H9 (cell line): ENCODE measurements around the gene ZNF599. TPM values are rescaled to one million over a fixed set of nuclear protein-coding genes. Genes with fewer than 3 reads are reported as not detected.

Experiments
- DNase-seq: peaks from one replicate; pipeline ENCODE4 v3.0.0-alpha.2; 2017
- H2AFZ ChIP-seq: one replicate; pipeline ENCODE4 v1.6.1; 2013; ENCODE audit warnings: mild to moderate bottlenecking, low read length, control low read depth, moderate library complexity
- H2AK5ac ChIP-seq: 2 replicates; pipeline ENCODE4 v1.6.1; 2013; ENCODE audit warnings: low read length, control low read depth, mixed read lengths; ENCODE audit not compliant: insufficient read length
- H2BK120ac ChIP-seq: one replicate; pipeline ENCODE4 v1.6.1; 2013; ENCODE audit warnings: low read depth, mild to moderate bottlenecking, low read length, control low read depth, inconsistent platforms; ENCODE audit not compliant: poor library complexity, severe bottlenecking
- H2BK12ac ChIP-seq: 2 replicates; pipeline ENCODE4 v1.6.1; 2013; ENCODE audit warnings: low read length, control low read depth, mixed read lengths, low read depth; ENCODE audit not compliant: insufficient read length
- H2BK15ac ChIP-seq: 2 replicates; pipeline ENCODE4 v1.6.1; 2013; ENCODE audit warnings: low read depth, low read length, control low read depth
- H2BK20ac ChIP-seq: one replicate; pipeline ENCODE4 v1.6.1; 2013; ENCODE audit warnings: low read depth, mild to moderate bottlenecking, low read length, control low read depth, inconsistent platforms; ENCODE audit not compliant: poor library complexity, severe bottlenecking
- H2BK5ac ChIP-seq: 2 replicates; pipeline ENCODE4 v1.6.1; 2013; ENCODE audit warnings: low read length, control low read depth, mixed read lengths; ENCODE audit not compliant: insufficient read length
- H3K14ac ChIP-seq: 2 replicates; pipeline ENCODE4 v1.6.1; 2013; ENCODE audit warnings: low read length, control low read depth; ENCODE audit not compliant: insufficient read depth
- H3K18ac ChIP-seq: 2 replicates; pipeline ENCODE4 v1.6.1; 2013; ENCODE audit warnings: low read depth, mild to moderate bottlenecking, mixed read lengths, low read length, control low read depth; ENCODE audit not compliant: insufficient read length
- H3K23ac ChIP-seq: 2 replicates; pipeline ENCODE4 v1.6.1; 2013; ENCODE audit warnings: low read length, control low read depth, mixed read lengths, low read depth; ENCODE audit not compliant: insufficient read length
- H3K23me2 ChIP-seq: 2 replicates; pipeline ENCODE4 v1.6.1; 2013; ENCODE audit warnings: low read depth, mild to moderate bottlenecking, mixed read lengths, low read length, control low read depth; ENCODE audit not compliant: insufficient read length, poor library complexity, severe bottlenecking
- H3K27ac ChIP-seq: 2 replicates; pipeline ENCODE4 v1.5.1; 2013; ENCODE audit warnings: low read length, control low read depth, mixed read lengths, low read depth; ENCODE audit not compliant: insufficient read length
- H3K27me3 ChIP-seq: 2 replicates; pipeline ENCODE4 v1.6.1; 2013; ENCODE audit warnings: low read length, control low read depth, inconsistent platforms; ENCODE audit not compliant: insufficient read depth
- H3K4ac ChIP-seq: 2 replicates; pipeline ENCODE4 v1.6.1; 2013; ENCODE audit warnings: low read depth, mild to moderate bottlenecking, control low read depth, inconsistent platforms, low read length, moderate library complexity
- H3K4me1 ChIP-seq: 2 replicates; pipeline ENCODE4 v1.6.1; 2013; ENCODE audit warnings: low read length, control low read depth, inconsistent platforms; ENCODE audit not compliant: insufficient read depth
- H3K4me2 ChIP-seq: 2 replicates; pipeline ENCODE4 v1.6.1; 2013; ENCODE audit warnings: low read length, control low read depth, mixed read lengths; ENCODE audit not compliant: insufficient read length, insufficient read depth
- H3K56ac ChIP-seq: 2 replicates; pipeline ENCODE4 v1.6.1; 2013; ENCODE audit warnings: low read depth, mild to moderate bottlenecking, mixed read lengths, low read length, control low read depth; ENCODE audit not compliant: insufficient read length
- H3K79me1 ChIP-seq: 2 replicates; pipeline ENCODE4 v1.6.1; 2013; ENCODE audit warnings: low read depth, mild to moderate bottlenecking, moderate library complexity, low read length, control low read depth, inconsistent platforms; ENCODE audit not compliant: insufficient read depth, poor library complexity, severe bottlenecking
- H3K79me2 ChIP-seq: 2 replicates; pipeline ENCODE4 v1.6.1; 2013; ENCODE audit warnings: low read length, control low read depth, inconsistent platforms; ENCODE audit not compliant: insufficient read depth
- H3K9ac ChIP-seq: 2 replicates; pipeline ENCODE4 v1.6.1; 2013; ENCODE audit warnings: low read length, control low read depth, mixed read lengths; ENCODE audit not compliant: insufficient read length; ENCODE audit errors: extremely low read depth
- H3K9me3 ChIP-seq: one replicate; pipeline ENCODE4 v1.6.1; 2013; ENCODE audit warnings: low read depth, low read length, inconsistent platforms; ENCODE audit not compliant: control insufficient read depth
- H3T11ph ChIP-seq: one replicate; pipeline ENCODE4 v1.6.1; 2013; ENCODE audit warnings: mild to moderate bottlenecking, low read length, control low read depth, inconsistent platforms
- H4K20me1 ChIP-seq: one replicate; pipeline ENCODE4 v1.6.1; 2013; ENCODE audit not compliant: control insufficient read depth, insufficient read length, insufficient read depth
- H4K5ac ChIP-seq: 2 replicates; pipeline ENCODE4 v1.6.1; 2013; ENCODE audit warnings: low read depth, mild to moderate bottlenecking, mixed read lengths, low read length, control low read depth; ENCODE audit not compliant: insufficient read length
- H4K8ac ChIP-seq: replicated peaks from 2 replicates; pipeline ENCODE4 v1.6.1; 2013; ENCODE audit warnings: low read length, control low read depth, mixed read lengths, low read depth; ENCODE audit not compliant: insufficient read length
- H4K91ac ChIP-seq: 2 replicates; pipeline ENCODE4 v1.6.1; 2013; ENCODE audit warnings: low read depth, mild to moderate bottlenecking, moderate library complexity, mixed read lengths, low read length, control low read depth; ENCODE audit not compliant: insufficient read length
- H3K27ac Mint-ChIP-seq, 3 experiments: 2 replicates in 2 of 3; 3 replicates in 1 of 3; pipeline ENCODE4 v1.8.0; 2020 to 2021; ENCODE audit warnings: mixed read lengths in 3 of 3, mild to moderate bottlenecking in 1 of 3, moderate library complexity in 1 of 3
- H3K27me3 Mint-ChIP-seq: 2 replicates; pipeline ENCODE4 v1.8.0; 2021; ENCODE audit warnings: low read depth, mild to moderate bottlenecking, moderate library complexity, mixed read lengths
- H3K36me3 Mint-ChIP-seq, 3 experiments: 2 replicates in 2 of 3; 3 replicates in 1 of 3; pipeline ENCODE4 v1.8.0; 2020 to 2021; ENCODE audit warnings: low read depth in 3 of 3, mixed read lengths in 3 of 3; ENCODE audit not compliant: insufficient read depth in 1 of 3
- H3K4me1 Mint-ChIP-seq, 2 experiments: 2 replicates each; pipeline ENCODE4 v1.8.0; 2020; ENCODE audit warnings: mixed read lengths in 2 of 2
- H3K4me3 Mint-ChIP-seq, 2 experiments: 2 replicates in 1 of 2; 3 replicates in 1 of 2; pipeline ENCODE4 v1.8.0; 2020 to 2021; ENCODE audit warnings: mild to moderate bottlenecking in 2 of 2, mixed read lengths in 2 of 2, moderate library complexity in 1 of 2
- H3K9me3 Mint-ChIP-seq, 2 experiments: 2 replicates in 1 of 2; 3 replicates in 1 of 2; pipeline ENCODE4 v1.8.0; 2020; ENCODE audit warnings: mild to moderate bottlenecking in 2 of 2, mixed read lengths in 2 of 2, moderate library complexity in 1 of 2
- WGBS: extraction: QIAGEN DNeasy Blood & Tissue Kit; methylation state at CpG from one replicate; pipeline ENCODE4 v1.1.7; 2013; ENCODE audit warnings: missing lambda C conversion rate, low lambda C conversion rate, mixed read lengths; ENCODE audit not compliant: insufficient read length; ENCODE audit errors: extremely low coverage; 5-methylcytosine and 5-hydroxymethylcytosine counted together
- total RNA-seq: library from RNA; stranded (reverse); gene quantifications from 2 replicates; pipeline ENCODE4 v1.2.1, GENCODE V29; 2021
- TF ChIP-seq, protein P1 (sequence below): fragments of 200-600 bp; sonication (generic); conservative IDR thresholded peaks from 3 replicates; pipeline ENCODE4 v1.8.0; 2021; ENCODE audit warnings: antibody characterized with exemption, mild to moderate bottlenecking

The ZNF599 gene
- total RNA-seq, 1 experiment from 2014 or later = 3.9 TPM

DNA sequence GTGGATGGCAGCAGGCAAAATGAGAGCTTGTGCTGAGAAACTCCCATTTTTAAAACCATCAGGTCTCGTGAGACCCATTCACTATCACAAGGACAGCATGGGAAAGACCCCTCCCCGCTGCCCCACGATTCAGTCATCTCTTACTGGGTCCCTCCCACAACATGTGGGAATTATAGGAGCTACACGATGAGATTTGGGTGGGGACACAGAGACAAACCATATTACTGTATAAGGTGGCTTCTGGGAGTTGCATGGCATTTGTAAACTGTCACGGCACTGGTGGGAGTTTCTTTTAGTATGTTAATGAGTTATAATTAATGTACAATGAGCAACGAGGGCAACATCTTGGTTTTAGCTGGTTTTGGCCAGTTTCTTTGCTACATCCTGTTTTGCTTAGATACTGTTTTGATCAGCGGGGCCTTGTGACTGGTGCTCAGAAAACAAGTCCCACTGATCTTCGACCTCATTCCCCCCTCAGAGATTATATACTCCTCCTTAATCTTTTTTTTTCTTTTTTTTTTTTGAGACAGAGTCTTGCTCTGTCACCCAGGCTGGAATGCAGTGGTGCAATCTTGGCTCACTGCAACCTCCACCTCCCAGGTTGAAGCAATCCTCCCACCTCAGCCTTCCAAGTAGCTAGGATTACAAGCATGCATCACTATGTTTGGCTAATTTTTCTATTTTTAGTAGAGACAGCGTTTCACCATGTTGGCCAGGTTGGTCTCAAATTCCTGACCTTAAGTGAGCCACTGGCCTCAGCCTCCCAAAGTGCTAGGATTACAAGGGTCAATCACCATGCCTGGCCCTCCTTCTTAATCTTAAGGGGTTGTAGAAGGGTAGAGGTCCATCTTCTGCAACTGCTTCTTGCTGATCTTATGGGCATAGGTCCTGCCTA is 21.3 kb upstream of the ZNF599 start:
- no peak overlapping the region for H3K23ac ChIP-seq
- no peak overlapping the region for H3K14ac ChIP-seq
- Mint-ChIP-seq H3K9me3 (peaks cover 73 to 77% of the 10 kb centered on the region in 2 experiments), H3K36me3 (peaks cover 0 to 2% (median 0%) of the 10 kb centered on the region in 3 experiments; a peak in 2 of 7 replicates), H3K4me3 (no peak overlapping the region), H3K27ac (no peak overlapping the region), H3K4me1 (no peaks in the 10 kb centered on the region), H3K27me3 (peaks cover 25% of the 10 kb centered on the region)
- H3K9ac ChIP-seq = no peak overlapping the region
- H3T11ph ChIP-seq = no peak overlapping the region
- H4K8ac ChIP-seq = no peak overlapping the region
- no peak overlapping the region for H3K4me2 ChIP-seq
- no peaks in the 10 kb centered on the region for H4K20me1 ChIP-seq
- no peak overlapping the region for H2AFZ ChIP-seq
- WGBS = no CpG with 5 or more reads among the region's 9 CpGs
- H2BK5ac ChIP-seq = no peak overlapping the region
- H4K5ac ChIP-seq = no peak overlapping the region
- no peaks in the 10 kb centered on the region for H3K4me1 ChIP-seq
- no peak overlapping the region for H2BK20ac ChIP-seq
- H3K9me3 ChIP-seq = no peaks in the 10 kb centered on the region
- no peak overlapping the region for H2AK5ac ChIP-seq
- no peaks in the 10 kb centered on the region for H3K79me1 ChIP-seq
- H3K27me3 ChIP-seq = no peaks in the 10 kb centered on the region
- no peak overlapping the region for H2BK12ac ChIP-seq
- H4K91ac ChIP-seq = no peak overlapping the region
- no peak overlapping the region for H3K4ac ChIP-seq
- no peak overlapping the region for H3K18ac ChIP-seq
- H3K79me2 ChIP-seq = no peaks in the 10 kb centered on the region
- no peak overlapping the region for H2BK15ac ChIP-seq
- no peaks in the 10 kb centered on the region for H3K23me2 ChIP-seq
- TF ChIP-seq, protein P1, sequence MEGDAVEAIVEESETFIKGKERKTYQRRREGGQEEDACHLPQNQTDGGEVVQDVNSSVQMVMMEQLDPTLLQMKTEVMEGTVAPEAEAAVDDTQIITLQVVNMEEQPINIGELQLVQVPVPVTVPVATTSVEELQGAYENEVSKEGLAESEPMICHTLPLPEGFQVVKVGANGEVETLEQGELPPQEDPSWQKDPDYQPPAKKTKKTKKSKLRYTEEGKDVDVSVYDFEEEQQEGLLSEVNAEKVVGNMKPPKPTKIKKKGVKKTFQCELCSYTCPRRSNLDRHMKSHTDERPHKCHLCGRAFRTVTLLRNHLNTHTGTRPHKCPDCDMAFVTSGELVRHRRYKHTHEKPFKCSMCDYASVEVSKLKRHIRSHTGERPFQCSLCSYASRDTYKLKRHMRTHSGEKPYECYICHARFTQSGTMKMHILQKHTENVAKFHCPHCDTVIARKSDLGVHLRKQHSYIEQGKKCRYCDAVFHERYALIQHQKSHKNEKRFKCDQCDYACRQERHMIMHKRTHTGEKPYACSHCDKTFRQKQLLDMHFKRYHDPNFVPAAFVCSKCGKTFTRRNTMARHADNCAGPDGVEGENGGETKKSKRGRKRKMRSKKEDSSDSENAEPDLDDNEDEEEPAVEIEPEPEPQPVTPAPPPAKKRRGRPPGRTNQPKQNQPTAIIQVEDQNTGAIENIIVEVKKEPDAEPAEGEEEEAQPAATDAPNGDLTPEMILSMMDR = no peak
- no peak overlapping the region for H2BK120ac ChIP-seq
- no peak for DNase-seq
- H3K56ac ChIP-seq = no peak overlapping the region
- H3K27ac ChIP-seq = no peak overlapping the region
